Activated T-helper 9 cell treated with anti-CD3 and anti-CD28 coated beads, Interleukin-2, amount 50 U/mL, for 16 hours (primary cell): ENCODE measurements around the gene ATP10A.

Source experiments
- DNase-seq: peaks from one replicate; pipeline ENCODE4 v3.0.0-alpha.2; 2020; ENCODE audit warnings: low read depth

Gene ATP10A

GRCh38 chr15:25695875-25696760 lies 167.0 kb downstream of the ATP10A start:
- no peak for DNase-seq

- no peak for DNase-seq
Observed at GRCh38 chr15:25694823-25695312, 168.3 kb downstream of the ATP10A start.

DNA sequence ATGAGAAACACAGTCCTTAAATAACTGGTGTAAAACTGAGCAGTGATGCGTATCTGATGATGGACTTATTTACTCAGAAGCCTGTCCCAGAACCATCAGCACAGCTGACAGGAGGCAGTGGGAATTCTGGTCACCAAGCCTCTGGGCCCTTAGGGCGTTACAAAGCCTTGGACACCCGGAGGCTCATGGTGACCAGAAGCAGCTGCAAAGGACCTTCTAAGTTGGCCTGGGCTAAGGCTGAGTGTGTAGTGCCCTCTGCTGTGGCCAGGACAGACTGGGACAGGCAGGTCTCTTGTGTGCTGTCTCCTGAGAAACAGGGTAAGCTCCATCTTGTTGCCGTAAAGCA lies 168.9 kb downstream of the ATP10A start:
- no peak for DNase-seq

DNA sequence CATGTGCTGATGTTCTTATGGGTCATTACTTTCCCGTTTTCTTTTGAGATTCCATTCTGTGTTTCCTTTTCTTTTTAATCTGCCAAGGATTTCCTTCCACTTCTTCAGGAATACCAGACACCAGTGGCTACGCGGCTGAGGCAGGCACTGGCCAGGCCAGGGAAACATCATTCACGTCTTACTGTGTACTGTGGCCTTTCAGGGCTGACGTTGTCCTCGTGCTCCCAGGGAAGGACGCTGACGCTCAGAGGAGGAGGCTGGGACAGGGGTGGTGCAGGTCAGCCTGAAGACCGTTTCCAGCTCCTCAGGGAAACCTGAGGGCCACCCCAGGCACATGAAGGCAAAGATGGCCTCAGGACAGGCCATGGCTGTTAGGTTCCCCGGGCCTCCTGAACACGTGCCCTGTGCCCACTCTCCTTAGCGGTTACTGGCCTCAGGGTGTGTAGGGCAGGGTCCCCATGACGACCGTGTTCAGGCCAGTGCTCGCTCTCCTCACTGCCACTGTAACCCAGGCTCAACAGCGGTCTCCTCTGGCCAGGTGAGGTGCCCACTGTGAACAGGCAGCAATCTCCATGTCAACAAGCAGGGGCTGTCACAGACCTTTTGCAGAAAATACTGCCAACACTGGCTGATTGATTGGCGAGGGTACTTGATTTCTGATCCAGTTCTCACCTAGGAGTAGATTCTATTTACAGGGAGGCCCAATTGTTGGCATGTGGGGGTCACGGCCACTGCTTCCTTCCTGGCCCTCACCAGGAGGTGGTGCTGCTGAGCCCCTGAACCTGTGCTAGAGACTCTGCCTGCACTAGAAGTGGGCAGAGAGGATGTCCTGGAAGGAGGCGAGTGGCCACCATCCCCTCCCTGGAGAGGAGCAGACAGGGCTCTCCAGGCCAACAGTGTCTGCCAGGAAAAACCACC lies 169.5 kb downstream of the ATP10A start:
- no peak for DNase-seq

- no peak for DNase-seq
Observed at GRCh38 chr15:25691544-25692430, 171.3 kb downstream of the ATP10A start.

DNA sequence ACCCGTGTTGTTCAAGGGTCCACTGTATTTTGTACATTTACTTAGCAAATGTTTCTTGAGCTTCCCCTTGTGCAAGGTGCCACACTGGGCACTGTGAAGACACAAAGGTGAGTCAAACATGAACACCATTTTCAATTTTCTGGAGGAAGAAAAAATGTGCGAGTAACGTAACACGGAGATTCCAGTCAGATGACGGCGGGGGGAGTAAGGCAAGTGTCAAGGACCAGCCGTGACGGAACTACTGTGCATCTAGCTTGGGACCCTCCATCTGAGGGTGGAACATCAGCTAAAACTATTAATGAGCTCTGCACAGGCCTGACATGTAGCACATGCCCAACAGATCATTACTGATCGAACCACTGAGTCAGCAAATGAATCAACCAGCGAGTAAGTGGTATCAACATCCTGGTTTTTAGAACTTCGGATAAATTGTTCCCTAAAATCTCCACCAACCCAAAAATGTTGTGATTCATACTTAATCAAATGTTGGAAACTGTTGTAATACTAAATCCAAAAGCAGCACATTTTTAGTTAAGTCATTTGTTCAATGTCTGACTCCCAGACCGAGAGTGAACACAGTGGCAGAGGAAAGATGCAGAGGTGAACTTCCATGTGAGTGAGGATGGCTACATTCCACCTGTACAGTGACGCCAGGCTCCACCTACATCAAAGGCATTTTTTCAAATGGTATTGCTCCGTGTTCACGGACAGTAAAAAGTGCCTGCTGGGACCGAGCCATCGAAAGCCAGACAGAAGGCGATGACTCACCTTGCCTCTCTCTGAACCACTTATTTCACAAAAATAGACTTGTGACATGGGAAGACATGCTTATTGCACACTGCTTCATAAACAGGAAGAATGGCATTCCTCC lies 172.2 kb downstream of the ATP10A start:
- DNase-seq, result no peak

GRCh38 chr15:25689592-25689991 lies 173.5 kb downstream of the ATP10A start:
- no peak for DNase-seq

DNA sequence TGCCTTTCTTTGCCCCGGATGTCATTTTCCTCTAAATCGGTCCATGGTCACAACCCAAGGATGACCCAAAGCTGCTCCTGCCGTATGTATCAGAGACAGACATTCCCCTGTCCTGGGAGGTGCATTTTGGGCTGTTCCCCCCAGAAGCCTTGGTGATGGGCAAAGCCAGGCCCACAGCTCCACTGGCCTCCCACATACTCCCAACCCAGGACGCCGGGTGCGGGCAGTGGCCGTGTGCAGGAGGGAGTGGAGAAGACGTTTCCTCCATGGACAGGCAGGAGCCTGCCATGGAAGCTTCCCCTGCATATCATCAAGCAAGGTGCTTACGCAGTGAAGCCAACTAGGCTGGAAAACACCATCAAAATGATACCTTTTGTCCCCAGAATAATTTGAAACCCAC lies 175.0 kb downstream of the ATP10A start:
- no peak for DNase-seq

GRCh38 chr15:25687689-25688088 lies 175.4 kb downstream of the ATP10A start:
- DNase-seq, result no peak

DNA sequence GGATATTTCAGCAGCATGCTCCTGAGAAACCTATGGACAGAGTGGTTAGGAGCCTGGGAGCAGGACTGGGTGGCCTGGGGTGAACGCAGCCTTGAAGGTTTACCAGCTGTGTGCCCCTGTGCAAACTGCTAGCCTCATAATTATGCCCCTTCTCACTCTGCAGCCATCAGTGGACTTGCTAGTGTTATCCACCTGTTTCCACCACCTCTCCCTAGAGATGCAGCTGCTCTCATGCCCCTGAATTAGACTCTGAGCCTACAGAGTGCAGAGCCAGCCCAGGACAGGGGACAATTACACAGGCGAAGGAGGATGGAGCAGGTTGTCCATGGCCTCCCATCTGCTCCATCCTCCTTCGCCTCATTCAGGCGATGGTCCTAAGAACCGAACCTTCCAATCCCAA lies 175.9 kb downstream of the ATP10A start:
- DNase-seq, result no peak

DNA sequence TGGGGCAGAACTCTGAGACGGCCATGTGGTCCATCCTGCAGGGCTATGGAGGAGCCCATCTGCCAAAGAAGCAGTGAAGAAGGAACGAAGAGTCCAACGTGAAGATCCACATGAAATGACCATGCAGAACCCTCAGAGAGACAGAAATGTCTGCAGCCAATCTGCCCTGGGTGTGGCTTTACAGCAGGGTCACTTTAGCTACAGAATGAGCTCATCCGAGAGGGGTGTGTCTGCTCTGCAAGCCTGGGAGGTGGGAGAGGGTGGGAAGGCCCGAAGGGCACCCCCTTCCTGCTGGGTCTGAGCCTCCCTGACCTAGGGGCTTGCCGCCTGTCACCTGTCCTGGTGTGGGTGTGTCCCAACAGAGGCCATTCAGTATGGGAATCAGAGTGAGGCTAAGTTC lies 176.3 kb downstream of the ATP10A start:
- no peak for DNase-seq

GRCh38 chr15:25684521-25685431 lies 178.4 kb downstream of the ATP10A start:
- DNase-seq, result no peak

DNA sequence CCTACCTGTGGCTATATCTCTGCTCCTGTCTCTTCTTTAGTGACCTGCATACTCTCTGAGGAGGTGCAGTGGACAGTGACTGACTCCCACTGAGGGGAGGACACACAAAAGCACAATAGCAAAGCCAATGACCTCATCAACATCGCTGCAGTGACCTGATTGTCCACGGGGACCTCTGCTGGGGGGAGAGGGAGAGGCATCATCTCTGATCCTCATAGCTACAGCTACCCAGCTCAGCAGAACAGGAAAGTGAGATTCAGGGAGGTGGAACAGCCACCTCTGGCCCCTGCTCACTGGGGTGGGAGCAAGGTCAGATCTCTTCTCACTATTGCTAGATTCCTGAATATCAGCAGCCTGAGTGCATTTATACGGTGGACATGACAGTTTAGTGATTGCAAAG lies 179.2 kb downstream of the ATP10A start:
- DNase-seq, result no peak

GRCh38 chr15:25683415-25683814 lies 179.7 kb downstream of the ATP10A start:
- no peak for DNase-seq

- DNase-seq, result no peak
Observed at GRCh38 chr15:25682340-25682739, 180.8 kb downstream of the ATP10A start.

GRCh38 chr15:25680686-25681025 lies 182.5 kb downstream of the ATP10A start:
- no peak for DNase-seq

DNA sequence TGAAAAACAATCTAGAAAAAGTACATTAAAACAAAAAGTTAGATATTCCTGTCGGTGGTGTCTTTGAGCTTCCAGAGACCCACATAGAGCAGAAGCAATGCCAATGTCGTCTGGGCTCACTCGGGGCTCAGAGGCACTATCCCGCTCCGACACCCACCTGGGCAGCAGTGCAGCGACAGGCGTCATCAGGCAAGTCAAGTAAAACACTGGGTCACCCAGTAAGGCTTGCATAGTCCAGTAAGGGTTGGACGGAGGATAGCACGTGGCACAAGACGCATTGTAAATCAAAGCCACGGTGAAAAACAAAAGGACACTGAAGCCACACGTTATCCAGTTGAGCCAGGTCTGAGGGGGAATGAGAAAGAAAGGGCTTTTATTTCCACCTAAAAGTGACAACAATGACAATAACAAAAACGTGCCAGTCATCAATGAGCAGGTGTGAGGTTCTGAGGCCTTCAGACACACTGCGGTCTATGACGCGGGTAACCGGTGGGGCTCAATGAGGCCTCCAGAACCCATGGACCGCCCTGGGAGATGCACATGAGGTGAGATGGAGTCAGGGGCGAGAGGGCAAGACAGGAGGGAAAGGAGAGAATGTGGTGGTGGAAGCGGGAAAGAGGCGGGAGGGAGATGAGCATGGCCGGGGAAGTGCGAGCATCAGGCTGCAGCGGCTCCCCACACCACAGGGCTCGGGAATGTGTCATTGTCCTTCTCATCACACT lies 183.0 kb downstream of the ATP10A start:
- no peak for DNase-seq

DNA sequence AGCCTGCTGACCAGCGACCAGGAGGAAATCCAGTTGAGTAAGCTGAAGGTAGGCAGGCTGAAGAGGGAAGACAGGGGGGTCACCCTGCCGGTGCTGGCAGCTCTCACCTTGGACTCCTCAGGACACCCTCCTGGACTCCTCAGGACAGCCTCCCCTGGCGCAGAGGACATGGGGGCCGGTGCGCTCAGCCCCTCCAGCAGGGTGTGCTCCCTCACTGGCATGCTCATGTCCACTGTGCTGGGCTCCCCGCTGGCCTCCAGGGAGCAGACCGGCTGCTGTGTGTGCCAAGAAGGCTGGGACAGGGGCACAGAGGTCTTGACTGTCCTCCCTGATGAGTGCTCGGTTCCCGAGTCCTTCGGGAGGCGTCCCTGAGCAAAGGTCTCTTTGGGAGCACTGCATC lies 183.6 kb downstream of the ATP10A start:
- no peak for DNase-seq

- DNase-seq, result no peak
Observed at GRCh38 chr15:25678500-25678855, 184.6 kb downstream of the ATP10A start.
